Measurements from ENCODE around the gene GALR1.

The GALR1 gene

DNA sequence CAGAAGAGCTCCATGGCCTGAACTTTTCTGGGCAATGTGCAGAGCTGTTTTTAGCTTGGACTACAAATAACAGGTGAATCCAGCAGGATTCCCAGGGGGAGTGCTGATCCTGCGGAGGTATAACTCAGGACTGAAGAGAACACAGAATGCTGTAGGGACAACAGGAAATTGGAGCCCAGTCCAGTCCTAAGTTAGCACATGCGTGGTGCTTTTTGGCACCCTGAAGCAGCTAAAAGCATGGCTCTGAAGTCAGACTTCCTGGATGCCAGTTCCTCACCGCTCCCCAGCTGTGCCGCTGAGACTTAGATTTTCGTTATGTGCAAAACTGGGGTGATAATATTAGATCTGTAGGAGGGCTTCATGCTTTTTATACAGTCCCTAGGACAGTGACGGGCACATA lies 58.6 kb downstream of the GALR1 start:
- TF ChIP-seq, protein P1, sequence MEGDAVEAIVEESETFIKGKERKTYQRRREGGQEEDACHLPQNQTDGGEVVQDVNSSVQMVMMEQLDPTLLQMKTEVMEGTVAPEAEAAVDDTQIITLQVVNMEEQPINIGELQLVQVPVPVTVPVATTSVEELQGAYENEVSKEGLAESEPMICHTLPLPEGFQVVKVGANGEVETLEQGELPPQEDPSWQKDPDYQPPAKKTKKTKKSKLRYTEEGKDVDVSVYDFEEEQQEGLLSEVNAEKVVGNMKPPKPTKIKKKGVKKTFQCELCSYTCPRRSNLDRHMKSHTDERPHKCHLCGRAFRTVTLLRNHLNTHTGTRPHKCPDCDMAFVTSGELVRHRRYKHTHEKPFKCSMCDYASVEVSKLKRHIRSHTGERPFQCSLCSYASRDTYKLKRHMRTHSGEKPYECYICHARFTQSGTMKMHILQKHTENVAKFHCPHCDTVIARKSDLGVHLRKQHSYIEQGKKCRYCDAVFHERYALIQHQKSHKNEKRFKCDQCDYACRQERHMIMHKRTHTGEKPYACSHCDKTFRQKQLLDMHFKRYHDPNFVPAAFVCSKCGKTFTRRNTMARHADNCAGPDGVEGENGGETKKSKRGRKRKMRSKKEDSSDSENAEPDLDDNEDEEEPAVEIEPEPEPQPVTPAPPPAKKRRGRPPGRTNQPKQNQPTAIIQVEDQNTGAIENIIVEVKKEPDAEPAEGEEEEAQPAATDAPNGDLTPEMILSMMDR (IDR thresholded peaks at IDR 0.05) = no peak
- Histone ChIP-seq H3K9me3 (ENCODE audit: control insufficient read depth, low read length) (no peaks in the 10 kb centered on the region), H3K9ac (no peak overlapping the region), H3K4me2 (ENCODE audit: low read length) (no peak overlapping the region), H3K79me2 (no peaks in the 10 kb centered on the region), H3K27ac (no peak overlapping the region), H3K36me3 (ENCODE audit: control insufficient read depth, insufficient read depth, low read length) (no peaks in the 10 kb centered on the region), H3K4me1 (peaks cover 4% of the 10 kb centered on the region), H3K27me3 (ENCODE audit: control insufficient read depth, insufficient read depth, low read length) (no peaks in the 10 kb centered on the region), H2AFZ (no peak overlapping the region), H3K4me3 (ENCODE audit: low read depth, low read length) (no peak overlapping the region)

DNA sequence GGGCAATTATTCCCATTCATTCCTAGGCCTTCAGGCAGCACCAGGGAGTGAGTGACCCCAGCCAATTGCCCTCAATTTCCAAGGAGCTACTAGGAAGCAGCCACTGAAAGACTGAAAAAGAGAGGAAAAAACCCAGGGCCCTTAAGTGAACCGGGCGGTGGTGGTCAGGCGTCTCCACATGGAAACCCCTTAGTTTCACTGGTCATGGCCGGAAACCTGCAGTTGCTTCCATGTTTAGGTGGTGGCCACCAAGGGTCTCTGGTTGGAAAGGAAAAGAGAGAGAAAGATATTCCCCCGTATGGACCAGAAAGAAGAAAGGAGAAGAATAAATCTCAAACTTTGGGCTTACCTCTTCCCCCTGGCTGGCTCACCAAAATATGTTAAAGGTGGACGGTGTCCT lies 64.9 kb downstream of the GALR1 start:
- Histone ChIP-seq H3K27me3 (ENCODE audit: control insufficient read depth, insufficient read depth, low read length) (no peaks in the 10 kb centered on the region), H3K27ac (no peak overlapping the region), H2AFZ (no peak overlapping the region), H3K79me2 (no peaks in the 10 kb centered on the region), H3K4me1 (no peaks in the 10 kb centered on the region), H3K4me3 (ENCODE audit: low read depth, low read length) (no peak overlapping the region), H3K36me3 (ENCODE audit: control insufficient read depth, insufficient read depth, low read length) (no peaks in the 10 kb centered on the region), H3K9ac (no peak overlapping the region), H3K9me3 (ENCODE audit: control insufficient read depth, low read length) (no peaks in the 10 kb centered on the region), H3K4me2 (ENCODE audit: low read length) (no peak overlapping the region)
- TF ChIP-seq, protein P1 (IDR thresholded peaks at IDR 0.05) = no peak

DNA sequence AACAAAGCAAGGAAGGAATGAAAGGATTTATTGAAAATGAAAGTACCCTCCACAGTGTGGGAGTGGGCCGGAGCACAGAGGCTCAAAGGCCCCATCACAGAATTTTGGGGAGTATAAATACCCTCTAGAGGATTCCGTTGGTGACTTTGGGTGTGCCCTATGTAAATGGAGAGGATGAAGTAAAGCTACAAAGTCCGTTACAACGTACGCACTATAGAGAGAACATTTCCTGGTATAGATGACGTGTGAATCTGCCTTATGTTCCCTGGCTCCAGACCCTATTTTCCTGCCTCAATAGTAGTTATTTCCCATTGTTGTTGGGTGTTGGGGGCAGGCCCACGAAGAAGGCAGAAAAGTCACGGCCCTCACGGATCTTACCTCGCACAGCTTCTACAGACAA lies 65.3 kb downstream of the GALR1 start:
- H3K36me3 ChIP-seq (ENCODE audit: control insufficient read depth, insufficient read depth, low read length) = no peaks in the 10 kb centered on the region
- no peaks in the 10 kb centered on the region for H3K4me1 ChIP-seq
- H3K27ac ChIP-seq = no peak overlapping the region
- TF ChIP-seq, protein P1 (IDR thresholded peaks at IDR 0.05) = no peak
- no peaks in the 10 kb centered on the region for H3K79me2 ChIP-seq
- H3K4me2 ChIP-seq (ENCODE audit: low read length) = no peak overlapping the region
- H3K27me3 ChIP-seq (ENCODE audit: control insufficient read depth, insufficient read depth, low read length) = no peaks in the 10 kb centered on the region
- H2AFZ ChIP-seq = no peak overlapping the region
- no peak overlapping the region for H3K9ac ChIP-seq
- no peak overlapping the region for H3K4me3 ChIP-seq (ENCODE audit: low read depth, low read length)
- H3K9me3 ChIP-seq (ENCODE audit: control insufficient read depth, low read length) = no peaks in the 10 kb centered on the region

DNA sequence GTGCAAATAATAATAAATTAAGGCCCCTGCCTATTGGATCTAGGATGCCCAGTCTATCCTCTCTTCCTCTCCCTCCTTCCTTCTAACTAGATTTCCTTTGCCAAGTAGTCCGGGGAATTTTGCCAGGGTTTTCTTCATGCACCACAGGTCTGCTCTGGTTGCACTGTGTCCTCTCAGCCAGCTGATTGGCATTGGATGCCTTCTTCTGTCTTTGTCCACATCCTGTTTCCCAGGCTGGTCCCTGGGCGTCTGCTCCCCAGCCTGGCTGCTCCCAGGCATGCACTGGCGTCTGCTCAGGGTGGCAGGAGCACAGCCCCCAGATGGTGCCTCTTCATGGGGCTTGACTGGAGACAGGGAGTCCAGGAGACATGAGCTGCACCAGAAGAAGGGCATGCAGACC lies 66.4 kb downstream of the GALR1 start:
- Histone ChIP-seq H3K79me2 (no peaks in the 10 kb centered on the region), H3K36me3 (ENCODE audit: control insufficient read depth, insufficient read depth, low read length) (no peaks in the 10 kb centered on the region), H3K4me1 (no peaks in the 10 kb centered on the region), H3K4me2 (ENCODE audit: low read length) (no peak overlapping the region), H3K9ac (no peak overlapping the region), H3K9me3 (ENCODE audit: control insufficient read depth, low read length) (no peaks in the 10 kb centered on the region), H3K27ac (no peak overlapping the region), H3K27me3 (ENCODE audit: control insufficient read depth, insufficient read depth, low read length) (no peaks in the 10 kb centered on the region), H2AFZ (no peak overlapping the region), H3K4me3 (ENCODE audit: low read depth, low read length) (no peak overlapping the region)
- TF ChIP-seq, protein P1 (IDR thresholded peaks at IDR 0.05) = no peak

DNA sequence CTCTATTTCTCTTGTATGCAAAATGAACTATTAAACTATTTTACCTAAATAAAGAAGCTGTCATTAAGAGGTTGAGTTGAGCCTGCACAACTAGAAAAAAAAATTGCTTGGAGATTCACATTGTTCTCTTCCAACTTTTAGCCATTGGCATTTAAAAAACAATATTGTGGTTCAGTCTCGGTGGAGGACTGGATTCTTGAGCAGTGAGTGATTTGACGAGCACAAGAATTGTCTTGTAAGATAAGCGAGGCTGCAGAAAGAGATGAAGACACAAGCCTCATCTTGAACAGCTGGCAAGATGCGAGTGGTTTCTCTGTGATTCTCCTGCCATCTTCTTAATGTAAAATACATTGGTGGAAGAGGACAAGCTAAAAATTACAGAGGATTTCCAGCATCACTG lies 67.0 kb downstream of the GALR1 start:
- Histone ChIP-seq H3K27me3 (ENCODE audit: control insufficient read depth, insufficient read depth, low read length) (no peaks in the 10 kb centered on the region), H3K9me3 (ENCODE audit: control insufficient read depth, low read length) (no peaks in the 10 kb centered on the region), H2AFZ (no peak overlapping the region), H3K4me1 (no peaks in the 10 kb centered on the region), H3K4me3 (ENCODE audit: low read depth, low read length) (no peak overlapping the region), H3K27ac (no peak overlapping the region), H3K79me2 (no peaks in the 10 kb centered on the region), H3K9ac (no peak overlapping the region), H3K4me2 (ENCODE audit: low read length) (no peak overlapping the region), H3K36me3 (ENCODE audit: control insufficient read depth, insufficient read depth, low read length) (no peaks in the 10 kb centered on the region)
- TF ChIP-seq, protein P1 (IDR thresholded peaks at IDR 0.05) = no peak
